Measurements from ENCODE around the gene SLC44A4.
"Not testable (repeated sequence)": the region's sequence is repeated elsewhere in the genome, so short reads cannot be mapped to it uniquely, and the experiment has no call there.

SLC44A4 gene

DNA sequence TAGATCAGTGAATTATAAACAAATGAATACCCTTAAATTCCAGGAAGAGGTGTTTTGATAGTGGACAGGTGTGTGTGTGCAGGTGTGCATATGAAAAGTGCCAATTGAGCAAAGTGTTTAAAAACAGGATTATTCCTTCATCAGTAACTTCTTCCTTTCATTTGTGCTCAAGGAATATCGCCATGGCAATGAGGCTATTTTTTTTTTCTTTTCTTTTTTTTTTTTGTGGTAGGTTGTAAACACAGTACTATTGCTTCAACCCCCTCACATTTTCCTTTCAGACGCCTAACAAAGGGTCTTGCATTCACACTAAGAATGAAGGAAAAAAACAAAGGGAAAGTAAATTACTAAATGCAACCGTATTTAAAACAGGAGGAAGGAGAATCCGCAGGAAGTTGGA lies 53.2 kb downstream of the SLC44A4 start:
- no peak for DNase-seq

DNA sequence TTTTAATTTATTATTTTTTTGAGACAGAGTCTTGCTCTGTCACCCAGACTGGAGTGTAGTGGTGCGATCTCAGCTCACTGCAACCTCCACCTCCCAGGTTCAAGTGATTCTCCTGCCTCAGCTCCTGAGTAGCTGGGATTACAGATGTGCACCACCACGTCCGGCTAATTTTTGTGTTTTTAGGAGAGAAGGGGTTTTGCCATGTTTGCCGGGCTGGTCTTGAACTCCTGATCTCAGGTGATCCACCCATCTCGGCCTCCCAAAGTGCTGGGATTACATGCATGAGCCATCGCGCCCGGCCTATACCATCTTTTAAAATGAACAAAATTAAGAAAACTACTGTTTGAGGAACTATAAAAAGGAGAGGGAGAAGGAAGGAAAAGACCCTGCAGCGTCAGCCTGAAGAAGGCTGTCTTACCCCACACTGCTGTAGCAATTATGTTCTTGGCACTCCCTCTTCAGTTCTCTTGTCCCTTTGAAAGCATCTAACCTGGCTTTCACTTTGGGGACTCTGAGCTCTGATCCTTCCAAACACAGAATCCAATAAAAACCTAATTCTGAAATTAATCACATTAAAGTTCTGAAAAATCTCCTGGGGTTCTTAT lies 55.1 kb downstream of the SLC44A4 start:
- not testable (repeated sequence) for DNase-seq

DNA sequence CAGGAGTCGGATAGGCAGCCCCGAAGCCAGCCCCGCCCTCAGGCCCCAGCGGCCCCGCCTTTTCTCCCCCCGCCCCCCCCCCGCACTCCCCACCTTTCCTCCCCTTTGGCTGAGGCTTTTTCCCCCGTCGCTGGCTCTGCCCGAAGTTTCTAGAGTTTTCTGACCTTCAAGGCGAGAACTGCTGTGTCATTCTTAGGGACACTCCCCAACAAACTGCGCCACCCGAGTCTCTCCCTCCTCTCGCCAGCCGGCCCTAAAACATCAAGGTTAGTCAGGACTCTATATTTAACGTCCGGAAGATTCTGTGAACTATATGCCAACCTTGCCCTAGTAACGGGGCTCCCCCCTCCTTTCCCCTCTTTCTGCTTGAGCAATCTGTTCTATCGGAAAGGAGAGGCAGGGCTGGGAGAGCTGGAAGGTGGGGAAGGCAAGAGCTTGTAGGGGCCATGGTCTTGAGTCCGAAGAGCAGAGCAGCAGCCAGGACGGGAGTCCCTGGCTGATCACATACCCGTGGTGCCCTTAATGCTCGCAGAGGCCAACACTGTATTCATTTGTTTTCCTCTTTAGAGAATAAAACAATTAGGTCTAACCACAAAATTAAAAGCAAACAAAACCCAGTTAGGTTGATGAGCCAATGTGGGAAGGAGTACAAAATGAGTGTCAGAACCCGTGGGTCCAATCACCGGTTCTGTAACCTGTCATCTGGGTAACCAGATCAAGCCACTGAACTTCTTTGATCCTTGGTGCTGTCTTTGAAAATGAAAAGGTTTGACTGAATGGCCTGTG lies 56.6 kb downstream of the SLC44A4 start:
- peak; percentile 89 for DNase-seq

DNA sequence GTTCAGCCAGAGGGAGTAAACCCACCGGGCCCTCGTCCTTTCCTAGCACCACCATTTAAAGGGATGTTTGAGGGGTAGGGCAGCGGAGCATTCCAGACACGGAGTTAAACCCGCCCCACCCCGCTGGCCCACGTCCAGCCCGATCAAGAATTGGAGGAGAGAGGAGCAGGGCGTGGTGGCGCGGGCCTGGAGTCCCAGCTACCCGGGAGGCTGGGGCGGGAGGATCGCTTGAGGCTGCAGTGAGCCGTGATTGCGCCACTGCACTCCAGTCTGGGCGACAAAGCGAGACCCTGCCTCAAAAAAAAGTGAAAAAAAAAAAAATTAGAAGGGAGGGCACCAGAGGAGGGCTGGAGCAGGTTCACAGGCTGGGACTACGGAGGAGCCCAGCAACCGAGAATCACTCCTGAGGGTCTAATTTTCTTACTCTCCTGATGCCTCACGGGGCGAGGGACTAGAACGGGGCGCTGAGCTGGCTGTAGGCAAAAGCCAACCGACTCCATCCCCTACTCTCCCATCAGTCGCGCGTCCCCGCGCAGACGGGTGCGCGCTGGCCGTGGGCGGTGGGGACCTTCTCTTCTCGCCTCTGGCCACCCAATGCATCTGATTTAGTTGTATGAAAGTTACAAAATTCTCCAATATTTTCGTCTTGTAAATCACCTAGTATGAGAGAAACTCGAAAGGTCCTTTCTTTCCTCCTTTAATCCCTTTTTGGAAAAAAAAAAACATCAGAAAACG lies 57.3 kb downstream of the SLC44A4 start:
- DNase-seq, result peak; percentile 65

DNA sequence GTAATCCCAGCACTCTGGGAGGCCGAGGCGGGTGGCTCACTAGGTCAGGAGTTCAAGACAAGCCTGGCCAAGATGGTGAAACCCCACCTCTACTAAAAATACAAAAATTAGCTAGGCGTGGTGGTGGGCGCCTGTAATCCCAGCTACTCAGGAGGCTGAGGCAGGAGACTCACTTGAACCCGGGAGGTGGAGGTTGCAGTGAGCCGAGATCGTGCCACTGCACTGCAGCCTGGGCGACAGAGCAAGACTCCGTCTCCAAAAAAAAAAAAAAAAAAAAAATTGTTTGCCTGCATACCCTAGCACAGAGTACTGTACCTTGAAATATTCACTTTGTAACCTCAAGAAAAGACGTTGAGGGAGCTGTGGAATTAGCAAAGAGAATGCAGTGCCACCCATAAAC lies 58.4 kb downstream of the SLC44A4 start:
- not testable (repeated sequence) for DNase-seq

DNA sequence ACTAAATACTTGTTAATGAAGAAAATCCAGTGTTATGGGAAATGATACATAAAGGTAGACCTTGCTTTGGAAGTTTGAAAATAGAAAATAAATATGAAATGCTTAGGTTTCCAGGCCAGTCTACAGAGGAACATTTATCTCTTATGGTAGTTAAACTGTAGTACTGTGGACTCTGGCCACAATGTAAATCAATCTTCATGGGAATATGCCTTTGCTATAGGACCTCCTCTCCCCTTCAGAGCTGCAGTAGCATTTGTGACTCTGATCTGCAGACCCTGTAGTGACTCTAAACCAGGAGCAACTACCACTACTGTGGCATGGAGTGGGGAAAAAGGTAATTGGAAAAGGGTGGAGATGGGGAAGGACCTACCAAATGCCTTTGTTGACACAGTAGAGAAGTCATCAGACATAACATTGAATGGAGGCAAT lies 58.9 kb downstream of the SLC44A4 start:
- DNase-seq, result no peak

DNA sequence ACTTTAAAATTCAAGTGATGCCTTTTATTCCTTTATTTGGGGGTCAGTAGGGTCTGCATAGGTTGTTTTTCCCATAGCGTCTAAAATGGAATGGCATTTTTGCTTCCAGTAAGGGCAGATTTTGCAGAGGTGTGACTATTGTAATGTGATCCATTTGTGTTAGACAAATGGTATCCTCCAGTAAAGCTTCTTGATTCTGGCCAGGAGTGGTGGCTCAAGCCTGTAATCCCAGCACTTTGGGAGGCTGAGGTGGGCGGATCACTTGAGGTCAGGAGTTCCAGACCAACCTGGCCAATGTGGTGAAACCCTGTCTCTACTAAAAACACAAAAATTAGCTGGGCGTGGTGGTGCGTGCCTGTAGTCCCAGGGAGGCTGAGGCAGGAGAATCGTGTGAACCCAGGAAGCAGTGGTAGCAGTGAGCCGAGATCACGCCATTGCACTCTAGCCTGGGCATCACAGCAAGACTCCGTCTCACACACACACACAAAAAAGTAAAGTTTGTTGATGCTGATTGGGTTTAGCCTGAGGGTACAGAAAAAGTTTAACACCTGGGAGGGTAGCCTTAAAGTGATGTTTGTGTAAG lies 60.8 kb downstream of the SLC44A4 start:
- DNase-seq, result not testable (repeated sequence)

DNA sequence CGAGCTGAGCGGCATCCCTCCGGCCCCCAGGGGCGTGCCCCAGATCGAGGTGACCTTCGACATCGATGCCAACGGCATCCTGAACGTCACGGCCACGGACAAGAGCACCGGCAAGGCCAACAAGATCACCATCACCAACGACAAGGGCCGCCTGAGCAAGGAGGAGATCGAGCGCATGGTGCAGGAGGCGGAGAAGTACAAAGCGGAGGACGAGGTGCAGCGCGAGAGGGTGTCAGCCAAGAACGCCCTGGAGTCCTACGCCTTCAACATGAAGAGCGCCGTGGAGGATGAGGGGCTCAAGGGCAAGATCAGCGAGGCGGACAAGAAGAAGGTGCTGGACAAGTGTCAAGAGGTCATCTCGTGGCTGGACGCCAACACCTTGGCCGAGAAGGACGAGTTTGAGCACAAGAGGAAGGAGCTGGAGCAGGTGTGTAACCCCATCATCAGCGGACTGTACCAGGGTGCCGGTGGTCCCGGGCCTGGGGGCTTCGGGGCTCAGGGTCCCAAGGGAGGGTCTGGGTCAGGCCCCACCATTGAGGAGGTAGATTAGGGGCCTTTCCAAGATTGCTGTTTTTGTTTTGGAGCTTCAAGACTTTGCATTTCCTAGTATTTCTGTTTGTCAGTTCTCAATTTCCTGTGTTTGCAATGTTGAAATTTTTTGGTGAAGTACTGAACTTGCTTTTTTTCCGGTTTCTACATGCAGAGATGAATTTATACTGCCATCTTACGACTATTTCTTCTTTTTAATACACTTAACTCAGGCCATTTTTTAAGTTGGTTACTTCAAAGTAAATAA lies 61.5 kb downstream of the SLC44A4 start:
- not testable (repeated sequence) for DNase-seq

DNA sequence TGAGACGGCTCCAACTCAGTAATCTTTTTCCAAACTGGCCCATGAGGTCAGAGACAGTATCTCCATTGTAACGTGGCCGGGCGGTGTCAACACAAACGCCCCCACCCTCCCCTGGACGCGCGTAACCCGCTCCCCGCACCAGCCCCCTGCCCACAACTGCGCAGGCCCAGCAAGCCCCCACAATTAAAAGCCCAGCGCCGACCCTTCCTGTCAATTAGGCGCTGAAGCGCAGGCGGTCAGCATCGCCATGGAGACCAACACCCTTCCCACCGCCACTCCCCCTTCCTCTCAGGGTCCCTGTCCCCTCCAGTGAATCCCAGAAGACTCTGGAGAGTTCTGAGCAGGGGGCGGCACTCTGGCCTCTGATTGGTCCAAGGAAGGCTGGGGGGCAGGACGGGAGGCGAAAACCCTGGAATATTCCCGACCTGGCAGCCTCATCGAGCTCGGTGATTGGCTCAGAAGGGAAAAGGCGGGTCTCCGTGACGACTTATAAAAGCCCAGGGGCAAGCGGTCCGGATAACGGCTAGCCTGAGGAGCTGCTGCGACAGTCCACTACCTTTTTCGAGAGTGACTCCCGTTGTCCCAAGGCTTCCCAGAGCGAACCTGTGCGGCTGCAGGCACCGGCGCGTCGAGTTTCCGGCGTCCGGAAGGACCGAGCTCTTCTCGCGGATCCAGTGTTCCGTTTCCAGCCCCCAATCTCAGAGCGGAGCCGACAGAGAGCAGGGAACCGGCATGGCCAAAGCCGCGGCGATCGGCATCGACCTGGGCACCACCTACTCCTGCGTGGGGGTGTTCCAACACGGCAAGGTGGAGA lies 63.6 kb downstream of the SLC44A4 start, which contains the start of the genes HSPA1A and HSPA1L:
TSS of gene HSPA1A (plus strand) at position 519 of the 814 bp plus-strand sequence. CDS start at position 733, 214 bp downstream.
TSS of gene HSPA1L (minus strand) at position 259 of the 814 bp plus-strand sequence. CDS start 3,311 bp downstream, outside the sequence.
- peak; percentile 98 for DNase-seq

DNA sequence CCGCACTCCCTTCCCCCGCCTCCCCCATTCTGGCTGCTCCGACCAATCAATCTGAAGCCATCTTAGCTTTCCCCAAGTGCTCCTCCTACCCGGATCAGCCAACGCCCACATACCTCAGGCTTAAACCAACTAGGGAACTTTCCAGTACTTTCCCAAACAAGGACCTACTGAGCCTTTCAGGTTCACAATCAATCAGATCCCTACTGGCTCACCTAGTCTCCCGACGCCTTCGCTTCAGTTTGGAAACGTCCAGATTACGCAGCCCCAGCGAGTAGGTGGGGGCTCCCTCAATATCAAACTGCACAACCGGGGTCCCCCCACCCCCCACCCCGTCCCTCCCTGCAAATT lies 64.1 kb downstream of the SLC44A4 start:
- DNase-seq, result peak; percentile 98

DNA sequence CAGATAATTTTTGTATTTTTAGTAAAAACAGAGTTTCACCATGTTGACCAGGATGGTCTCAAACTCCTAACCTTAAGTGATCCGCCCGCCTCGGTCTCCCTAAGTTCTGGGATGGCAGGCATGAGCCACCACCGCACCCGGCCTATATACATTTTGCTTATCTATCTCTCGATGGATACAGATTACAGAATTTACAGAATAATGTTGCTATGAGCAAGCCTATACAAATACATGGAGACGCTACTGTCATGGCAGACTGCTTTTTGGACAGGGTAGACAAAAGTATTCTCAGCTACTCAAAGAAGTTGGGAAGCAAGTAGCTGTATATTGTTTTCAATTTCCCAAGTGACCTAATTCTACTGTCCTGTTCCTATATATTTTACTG lies 65.3 kb downstream of the SLC44A4 start:
- no peak for DNase-seq

All from femur (tissue), 1 donor.